Activated CD8-positive, alpha-beta memory T cell treated with anti-CD3 and anti-CD28 coated beads, Interleukin-2, amount 50 U/mL, for 4 hours (primary cell): ENCODE results near the gene WNK3.

ENCODE experiments used
- DNase-seq: peaks from one replicate; pipeline ENCODE4 v3.0.0-alpha.2; 2020

The WNK3 gene

DNA sequence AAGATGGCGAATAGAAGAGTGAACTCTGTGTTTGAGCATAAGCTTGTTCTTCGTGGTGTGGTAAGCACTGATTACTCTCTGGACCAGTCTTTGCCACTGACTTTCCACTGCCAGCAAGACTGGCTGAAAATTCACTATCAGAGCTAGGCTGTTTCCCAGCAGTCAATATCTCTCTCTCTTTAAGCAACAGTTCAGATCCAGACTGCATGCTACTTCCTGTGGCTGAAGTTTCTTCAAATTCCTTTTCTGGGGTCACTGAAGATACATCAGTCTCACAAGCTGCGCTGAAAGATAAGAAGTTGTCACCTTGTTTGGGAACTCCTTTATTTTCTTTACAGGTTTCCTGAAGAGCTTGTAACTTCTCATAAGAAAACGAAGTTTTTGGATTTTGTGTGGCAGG, 120.8 kb downstream of the WNK3 start:
- DNase-seq = no peak

- DNase-seq = no peak
Observed at GRCh38 chrX:54230435-54231148, 127.3 kb downstream of the WNK3 start.

- no peak for DNase-seq
Observed at GRCh38 chrX:54223581-54223980, 134.3 kb downstream of the WNK3 start.

DNA sequence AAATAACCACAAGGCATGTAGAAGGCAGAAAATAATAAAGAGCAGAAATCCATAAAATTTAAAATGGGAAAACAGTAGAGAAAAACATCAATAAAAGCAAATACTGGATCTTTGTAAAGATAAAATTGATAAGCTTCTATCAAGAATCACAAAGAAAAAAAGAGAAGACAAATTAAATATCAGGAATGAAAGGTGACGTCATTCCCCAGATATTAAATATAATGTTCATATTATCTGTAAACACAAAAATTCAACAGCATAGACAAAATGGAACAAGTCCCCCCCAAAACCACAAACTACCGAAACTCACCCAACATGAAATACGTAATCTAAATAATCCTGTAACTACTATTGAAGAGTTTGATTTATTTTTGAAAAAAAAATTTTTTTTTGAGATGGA, 144.2 kb downstream of the WNK3 start:
- DNase-seq = no peak

DNA sequence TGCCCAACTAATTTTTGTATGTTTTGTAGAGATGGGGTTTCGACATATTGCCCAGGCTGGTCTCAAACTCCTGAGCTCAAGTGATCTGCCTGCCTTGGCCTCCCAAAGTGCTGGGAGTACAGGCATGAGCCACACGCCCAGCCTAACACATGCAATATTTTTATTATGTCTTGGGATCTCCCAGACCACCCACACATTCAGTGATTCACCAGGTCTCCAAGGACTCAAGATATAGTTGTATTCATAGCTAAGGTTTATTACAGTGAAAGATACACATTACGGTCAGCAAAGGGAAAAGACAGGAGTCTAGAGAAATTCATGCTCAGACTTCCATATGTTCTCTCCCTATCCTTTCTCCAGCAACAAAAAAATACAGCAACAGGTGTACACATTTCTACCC, 149.3 kb downstream of the WNK3 start:
- DNase-seq = no peak

DNA sequence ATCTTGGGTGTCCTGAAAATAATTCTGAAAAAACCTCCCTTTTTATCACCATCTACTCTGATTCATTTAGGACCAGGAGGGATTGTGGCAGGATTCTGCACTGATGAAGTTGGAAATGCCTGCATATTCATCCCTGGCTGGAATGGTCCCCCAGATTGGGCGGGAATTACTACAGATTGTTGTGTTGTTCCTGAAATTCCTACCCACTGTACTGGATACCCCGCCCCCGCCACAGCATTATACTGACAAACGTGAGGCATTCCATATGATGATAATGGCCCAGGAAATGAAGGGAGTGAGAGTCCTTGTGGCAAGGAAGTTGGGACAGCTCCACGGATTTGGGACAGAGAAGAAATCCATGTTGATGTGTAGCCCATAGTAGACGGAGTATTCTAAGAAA, 159.6 kb downstream of the WNK3 start:
- no peak for DNase-seq

DNA sequence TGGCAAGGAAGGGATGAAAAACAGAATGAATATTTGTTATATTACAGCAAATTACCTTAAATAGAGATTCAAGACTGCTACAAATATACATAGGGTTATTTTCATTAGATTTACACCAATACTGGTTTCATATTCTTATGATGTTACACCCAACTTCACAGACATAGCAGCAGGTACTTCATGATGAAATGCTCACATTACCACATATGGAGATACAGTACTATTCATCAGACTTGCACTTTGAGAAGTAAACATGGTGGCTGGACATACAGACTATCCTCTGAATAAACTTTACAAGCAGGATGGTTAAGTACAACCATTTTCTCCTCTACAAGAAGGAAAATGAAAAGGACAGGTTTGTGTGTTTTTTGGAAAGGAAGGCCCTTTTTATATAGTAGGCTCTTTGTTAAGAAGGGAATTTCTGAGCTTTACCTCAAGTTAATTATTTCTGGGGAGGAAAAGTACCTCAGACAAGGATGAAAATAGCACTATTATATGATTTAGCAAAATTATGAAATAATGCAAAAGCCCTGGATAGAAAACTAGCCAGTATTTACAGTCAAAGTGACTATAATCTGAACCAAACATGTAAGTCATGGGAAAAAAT, 162.8 kb downstream of the WNK3 start:
- DNase-seq = no peak

DNA sequence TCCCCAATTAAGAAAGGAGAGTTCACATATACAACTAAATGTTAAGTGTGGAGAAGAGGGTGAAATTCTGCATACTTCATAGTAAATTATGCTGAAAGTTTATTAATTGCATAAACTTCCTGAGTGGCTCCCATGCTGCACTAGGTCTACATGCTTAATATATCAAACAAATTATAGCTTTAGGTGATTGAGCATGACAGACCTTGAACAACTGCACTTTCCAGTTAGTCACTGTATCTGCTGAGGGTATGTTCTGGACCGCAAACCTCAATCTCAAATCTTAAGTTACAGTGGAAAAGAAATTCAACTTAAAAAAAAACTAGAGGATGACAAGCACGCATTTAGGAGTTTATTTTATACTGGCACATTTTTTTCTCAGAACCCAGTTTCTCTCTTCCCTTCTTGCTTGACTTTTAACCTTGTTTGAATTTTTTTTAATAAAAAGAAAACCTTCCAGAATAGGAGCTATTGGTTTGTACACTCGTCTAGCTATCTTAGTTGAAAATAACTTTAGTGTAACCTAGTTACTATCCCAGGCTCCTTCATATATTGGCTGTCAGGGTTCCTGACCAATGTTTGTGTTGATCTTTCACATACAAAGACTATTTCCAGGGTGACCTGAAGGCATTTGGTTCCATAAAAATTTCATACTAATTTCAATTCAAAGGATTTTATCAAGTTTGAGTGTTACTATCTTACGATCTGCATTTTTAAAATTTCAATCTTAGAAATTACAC, 164.6 kb downstream of the WNK3 start:
- DNase-seq = no peak

- no peak for DNase-seq
Observed at GRCh38 chrX:54184474-54184873, 173.4 kb downstream of the WNK3 start.

DNA sequence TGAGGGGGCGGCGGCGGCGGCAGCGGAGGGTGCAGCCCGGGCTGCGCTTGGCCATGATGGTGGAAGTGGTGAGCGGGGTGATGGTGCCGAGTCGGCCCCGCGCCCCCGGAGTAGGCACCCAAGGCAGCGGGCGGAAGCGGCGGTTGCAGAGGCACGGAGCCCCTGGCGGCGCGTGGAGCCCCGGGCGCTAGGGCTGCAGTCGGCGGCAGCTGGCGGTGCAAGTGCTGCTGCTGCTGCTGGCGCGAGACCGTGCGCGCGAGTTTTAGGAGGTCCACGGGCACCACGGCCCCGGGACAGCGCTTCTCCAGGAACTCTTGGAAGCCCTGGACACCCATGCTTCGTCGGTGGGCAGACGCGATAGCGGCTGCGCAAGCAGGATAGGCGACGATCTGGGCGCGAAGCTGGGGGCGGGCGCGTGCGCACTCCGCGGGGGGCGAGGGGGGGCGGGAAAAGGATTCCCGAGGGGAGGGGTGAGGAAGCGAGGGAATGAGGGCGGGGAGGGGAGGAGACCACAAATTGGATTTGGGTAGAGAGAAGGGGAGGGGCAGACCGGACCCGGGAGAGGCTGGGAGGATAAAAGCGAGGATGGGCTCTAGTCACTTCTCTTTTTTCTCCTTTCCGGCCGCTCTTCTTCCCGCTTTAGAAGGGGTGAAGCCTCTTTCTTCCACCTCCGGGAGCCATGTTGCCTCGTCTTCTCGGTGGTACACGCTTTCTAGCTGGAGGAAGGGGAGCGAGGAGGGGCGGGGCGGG, 174.8 kb downstream of the WNK3 start, which contains the start of gene FAM120C:
Gene FAM120C (minus strand): TSS at position 391 of the 750 bp plus-strand sequence. CDS start 56 bp downstream, at position 335.
- DNase-seq = peak; percentile 64

DNA sequence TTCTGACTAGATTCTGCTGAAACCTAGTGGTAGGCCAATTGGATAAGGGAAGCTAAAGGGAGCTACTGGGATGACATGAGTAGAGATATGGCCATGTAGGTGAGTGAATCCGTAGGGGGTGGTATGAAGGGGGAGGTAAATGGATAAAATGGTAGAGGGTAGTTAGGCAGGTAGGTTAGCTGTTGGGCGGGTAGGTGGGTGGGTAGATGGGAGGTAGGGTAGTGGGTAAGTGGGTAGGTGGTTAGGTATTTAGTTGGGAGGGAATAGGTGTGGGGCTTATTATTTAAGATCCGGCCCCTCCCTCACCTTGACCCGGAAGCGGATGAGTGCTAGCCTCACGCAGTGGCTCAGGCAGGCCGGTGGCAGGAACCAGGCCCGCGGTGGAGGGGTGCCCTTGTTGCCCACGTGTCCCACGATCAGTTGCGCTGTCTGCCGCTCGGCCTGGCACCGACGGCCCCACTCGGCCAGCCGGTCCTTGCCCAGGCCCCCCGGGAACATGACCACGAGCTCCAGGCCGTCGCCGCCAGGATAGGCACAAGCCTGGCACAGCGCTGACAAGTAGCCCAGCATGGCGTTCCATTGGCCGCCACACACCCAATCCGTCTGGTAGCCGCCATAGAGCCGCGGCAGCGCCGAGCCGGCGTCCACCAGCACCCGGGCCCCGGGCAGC, 175.5 kb downstream of the WNK3 start:
- peak; percentile 66 for DNase-seq

- DNase-seq = no peak
Observed at GRCh38 chrX:54181202-54181953, 176.5 kb downstream of the WNK3 start.

- DNase-seq = no peak
Observed at GRCh38 chrX:54180403-54180802, 177.4 kb downstream of the WNK3 start.

DNA sequence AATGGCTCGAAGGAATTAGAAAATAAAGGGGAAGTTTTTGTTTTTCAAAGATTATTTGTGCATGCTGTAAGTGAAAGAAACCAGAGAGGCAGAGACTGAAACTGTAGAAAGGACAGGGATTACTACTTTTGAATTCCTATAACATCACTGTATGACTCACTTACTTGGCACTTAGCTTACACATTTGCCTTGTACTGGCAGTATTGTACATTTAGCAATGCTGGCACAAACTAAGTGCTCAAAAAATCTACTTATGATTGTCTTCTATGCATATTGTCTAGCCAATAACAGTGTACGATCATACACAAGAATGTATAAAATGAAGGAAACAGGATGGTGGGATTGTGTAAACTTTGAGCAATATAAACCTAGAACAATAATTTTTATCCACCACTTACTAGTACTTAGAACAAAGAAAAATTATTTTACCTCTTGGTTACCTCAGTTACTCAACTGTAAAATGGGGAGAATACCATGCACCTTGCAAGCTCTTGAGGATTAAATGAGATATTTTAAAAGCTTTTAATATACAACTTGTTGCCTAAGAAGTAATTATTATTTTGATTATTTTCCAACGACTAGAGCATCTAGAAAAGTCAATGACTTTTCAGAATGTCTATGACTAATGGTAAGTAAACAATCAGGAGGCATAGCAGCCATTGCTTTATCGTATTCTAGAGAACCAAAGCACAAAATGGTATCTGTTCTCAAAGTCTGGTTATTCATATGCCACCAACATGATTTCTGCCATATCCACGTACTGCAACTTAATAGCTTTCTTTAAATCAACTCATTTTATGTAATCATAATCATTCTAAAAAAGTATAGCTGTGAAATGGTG, 179.5 kb downstream of the WNK3 start:
- DNase-seq = no peak

GRCh38 chrX:54177306-54177705, 180.5 kb downstream of the WNK3 start:
- no peak for DNase-seq

DNA sequence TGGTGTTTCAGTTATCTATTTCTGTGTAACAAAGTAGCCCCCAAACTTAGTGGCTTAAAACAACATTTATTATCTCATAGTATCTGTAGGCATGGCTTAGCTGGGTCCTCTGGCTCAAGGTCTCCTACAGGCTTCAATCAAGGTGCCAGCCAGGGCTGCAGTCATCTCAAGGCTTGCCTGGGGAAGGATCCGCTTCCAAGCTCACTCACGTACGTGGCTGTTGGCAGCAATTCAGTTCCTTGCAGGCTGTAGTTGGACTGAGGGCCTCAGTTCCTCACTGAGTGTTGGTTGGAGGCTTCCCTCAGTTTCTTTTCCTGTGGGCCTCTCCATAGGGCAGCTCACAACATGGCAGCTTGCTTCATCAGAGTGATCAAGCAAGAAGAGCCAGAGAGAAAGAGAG, 184.1 kb downstream of the WNK3 start:
- no peak for DNase-seq

DNA sequence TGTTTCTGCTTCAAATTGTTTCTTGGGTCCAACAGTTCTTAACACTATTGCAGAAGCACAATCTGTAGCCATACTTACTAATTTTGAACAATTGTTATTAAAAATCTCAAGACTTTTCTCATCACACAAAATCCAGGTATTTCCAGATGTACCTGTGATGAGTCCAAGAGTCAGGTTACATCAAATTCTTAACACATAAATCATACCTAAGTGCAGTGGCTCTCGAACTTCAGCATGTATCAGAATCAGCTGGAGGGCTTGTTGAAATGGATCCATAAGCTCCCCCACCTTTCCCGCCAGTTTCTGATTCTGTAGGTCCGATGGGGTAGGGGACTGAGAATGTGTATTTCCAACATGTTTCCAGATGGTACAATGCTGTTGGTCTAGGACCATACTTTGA, 185.4 kb downstream of the WNK3 start:
- no peak for DNase-seq

GRCh38 chrX:54171527-54172250, 186.2 kb downstream of the WNK3 start:
- no peak for DNase-seq

DNA sequence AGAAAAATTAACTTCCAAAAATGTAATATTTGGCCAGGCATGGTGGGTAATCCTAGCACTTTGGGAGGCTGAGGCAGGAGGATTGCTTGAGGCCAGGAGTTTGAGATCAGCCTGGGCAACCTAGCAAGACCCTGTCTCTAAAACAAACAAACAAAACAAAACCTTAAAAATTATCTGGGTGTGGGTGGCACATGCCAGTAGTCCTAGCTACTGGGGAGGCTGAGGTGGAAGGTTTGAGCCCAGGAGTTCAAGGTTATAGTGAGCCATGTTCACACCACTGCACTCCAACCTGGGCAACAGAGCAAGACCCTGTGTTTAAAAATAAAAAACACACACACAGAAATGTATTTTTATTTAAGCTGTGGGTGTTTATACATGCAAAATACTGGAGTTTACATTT, 186.8 kb downstream of the WNK3 start:
- DNase-seq = no peak

DNA sequence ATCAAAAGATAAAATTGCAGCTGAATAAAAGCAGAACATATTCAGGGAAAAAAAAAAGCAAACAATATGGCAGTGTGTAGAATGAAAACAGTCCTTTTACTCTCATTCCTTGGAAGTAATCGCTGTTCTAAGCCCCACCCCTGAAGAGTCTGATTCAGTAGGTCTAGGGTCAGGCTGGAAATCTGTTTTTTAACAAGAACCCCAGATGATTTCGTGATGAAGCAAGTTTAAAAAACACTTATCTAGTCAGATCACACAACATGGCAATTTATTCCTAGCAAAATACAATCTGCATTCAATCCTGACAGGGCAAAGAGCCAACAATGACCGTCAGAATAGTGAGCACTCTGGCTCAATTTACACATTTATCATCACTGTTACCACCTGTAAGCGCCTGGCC, 190.9 kb downstream of the WNK3 start:
- DNase-seq = no peak
